Keratinocyte (primary cell): Measurements from ENCODE around the gene FMNL3.

Source experiments
- EZH2 ChIP-seq: IDR thresholded peaks from one replicate; pipeline ENCODE4 v1.6.1; 2012; ENCODE audit warnings: inconsistent platforms, mild to moderate bottlenecking, low read length, moderate library complexity
- TF ChIP-seq, protein P1 (sequence below), 3 experiments: IDR thresholded peaks in 1 of 3; conservative IDR thresholded peaks in 1 of 3; optimal IDR thresholded peaks in 1 of 3; 2 replicates in 2 of 3; 3 replicates in 1 of 3; pipeline versions ENCODE3 to v1.5.1; 2011; ENCODE audit warnings: low read length in 3 of 3, mild to moderate bottlenecking in 3 of 3, moderate library complexity in 2 of 3, control low read depth in 1 of 3, inconsistent platforms in 1 of 3; ENCODE audit not compliant: insufficient read depth in 2 of 3; ENCODE audit errors: extremely low read depth in 1 of 3

DNA sequence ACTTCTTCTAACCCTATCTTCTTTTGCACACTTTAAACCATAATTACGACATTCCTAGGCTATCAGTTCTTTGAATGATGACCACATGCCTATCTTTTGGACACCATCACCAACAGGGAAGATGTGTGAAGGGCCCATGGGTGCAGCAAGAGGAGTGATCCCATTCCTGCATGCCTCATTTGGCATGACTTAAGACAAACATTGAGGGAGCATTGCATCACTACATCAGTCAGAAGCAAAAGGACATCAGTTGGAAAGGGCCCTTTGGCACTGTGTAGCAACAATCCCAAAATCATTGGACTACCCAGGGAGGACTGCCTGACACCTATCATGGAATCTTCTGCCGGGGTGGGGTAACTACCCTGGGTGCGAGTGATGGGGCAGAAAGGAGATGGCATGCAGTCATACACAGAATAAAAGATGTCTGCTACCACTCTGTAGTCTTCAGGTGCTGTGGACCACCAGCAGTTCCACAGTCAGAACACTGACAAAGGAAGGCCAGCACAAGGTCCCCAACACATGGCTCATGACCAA, 23.4 kb upstream of the FMNL3 start:
- TF ChIP-seq, protein P1, sequence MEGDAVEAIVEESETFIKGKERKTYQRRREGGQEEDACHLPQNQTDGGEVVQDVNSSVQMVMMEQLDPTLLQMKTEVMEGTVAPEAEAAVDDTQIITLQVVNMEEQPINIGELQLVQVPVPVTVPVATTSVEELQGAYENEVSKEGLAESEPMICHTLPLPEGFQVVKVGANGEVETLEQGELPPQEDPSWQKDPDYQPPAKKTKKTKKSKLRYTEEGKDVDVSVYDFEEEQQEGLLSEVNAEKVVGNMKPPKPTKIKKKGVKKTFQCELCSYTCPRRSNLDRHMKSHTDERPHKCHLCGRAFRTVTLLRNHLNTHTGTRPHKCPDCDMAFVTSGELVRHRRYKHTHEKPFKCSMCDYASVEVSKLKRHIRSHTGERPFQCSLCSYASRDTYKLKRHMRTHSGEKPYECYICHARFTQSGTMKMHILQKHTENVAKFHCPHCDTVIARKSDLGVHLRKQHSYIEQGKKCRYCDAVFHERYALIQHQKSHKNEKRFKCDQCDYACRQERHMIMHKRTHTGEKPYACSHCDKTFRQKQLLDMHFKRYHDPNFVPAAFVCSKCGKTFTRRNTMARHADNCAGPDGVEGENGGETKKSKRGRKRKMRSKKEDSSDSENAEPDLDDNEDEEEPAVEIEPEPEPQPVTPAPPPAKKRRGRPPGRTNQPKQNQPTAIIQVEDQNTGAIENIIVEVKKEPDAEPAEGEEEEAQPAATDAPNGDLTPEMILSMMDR (optimal IDR thresholded peaks at IDR 0.05 in 1 of 3, IDR thresholded peaks at IDR 0.05 in 1 of 3, conservative IDR thresholded peaks at IDR 0.05 in 1 of 3; ENCODE audit: extremely low read depth in 1 of 3, insufficient read depth in 2 of 3, low read length in 3 of 3) = no peak
- no peak for TF ChIP-seq EZH2
